Measurements from ENCODE around the gene ACY1.
A peak's percentile ranks its signal among the peaks of the same experiment; 100 is the strongest.

ACY1 gene

GRCh38 chr3:51998774-51999173 lies 15.4 kb downstream of the ACY1 start:
- Mint-ChIP-seq H3K4me3 (no peak overlapping the region), H3K4me1 (peaks cover 45% of the 10 kb centered on the region), H3K27ac (peak overlapping the region in 1 of 3 experiments; percentile 69), H3K9me3 (no peaks in the 10 kb centered on the region), H3K27me3 (ENCODE audit: low read depth) (peaks cover 9% of the 10 kb centered on the region), H3K36me3 (ENCODE audit: low read depth) (peaks cover 19% of the 10 kb centered on the region)
- TF ChIP-seq CTCF (IDR thresholded peaks at IDR 0.05; ENCODE audit: unreplicated experiment in 3 of 3): no peak

GRCh38 chr3:51999846-52000245 lies 16.5 kb downstream of the ACY1 start:
- Mint-ChIP-seq H3K36me3 (ENCODE audit: low read depth) (peaks cover 8% of the 10 kb centered on the region), H3K27me3 (ENCODE audit: low read depth) (peaks cover 9% of the 10 kb centered on the region), H3K9me3 (no peaks in the 10 kb centered on the region), H3K4me1 (peaks cover 48% of the 10 kb centered on the region), H3K4me3 (no peak overlapping the region), H3K27ac (no peak overlapping the region)
- TF ChIP-seq CTCF (IDR thresholded peaks at IDR 0.05; ENCODE audit: unreplicated experiment in 3 of 3): no peak

- H3K4me3 Mint-ChIP-seq: no peak overlapping the region
- H3K36me3 Mint-ChIP-seq (ENCODE audit: low read depth): no peaks in the 10 kb centered on the region
- H3K27me3 Mint-ChIP-seq (ENCODE audit: low read depth): peaks cover 9% of the 10 kb centered on the region
- TF ChIP-seq CTCF (IDR thresholded peaks at IDR 0.05; ENCODE audit: unreplicated experiment in 3 of 3): peak; percentile 90 to 96 (median 95)
- H3K27ac Mint-ChIP-seq: peak overlapping the region in 1 of 3 experiments; percentile 87
- H3K9me3 Mint-ChIP-seq: no peaks in the 10 kb centered on the region
- H3K4me1 Mint-ChIP-seq: peaks cover 56% of the 10 kb centered on the region
Measured at GRCh38 chr3:52001443-52001974, 18.2 kb downstream of the ACY1 start.

GRCh38 chr3:52002748-52003147 lies 19.4 kb downstream of the ACY1 start:
- no peaks in the 10 kb centered on the region for H3K9me3 Mint-ChIP-seq
- peak overlapping the region; percentile 44 to 54 (median 47) for H3K4me3 Mint-ChIP-seq
- H3K27me3 Mint-ChIP-seq (ENCODE audit: low read depth): peaks cover 13% of the 10 kb centered on the region
- peaks cover 60% of the 10 kb centered on the region for H3K4me1 Mint-ChIP-seq
- TF ChIP-seq CTCF (IDR thresholded peaks at IDR 0.05; ENCODE audit: unreplicated experiment in 3 of 3): no peak
- H3K36me3 Mint-ChIP-seq (ENCODE audit: low read depth): no peaks in the 10 kb centered on the region
- peak overlapping the region; percentile 75 to 87 (median 79) for H3K27ac Mint-ChIP-seq

GRCh38 chr3:52004163-52004787 lies 20.9 kb downstream of the ACY1 start:
- Mint-ChIP-seq H3K27me3 (ENCODE audit: low read depth) (peaks cover 14% of the 10 kb centered on the region), H3K4me3 (peak overlapping the region in 2 of 3 experiments; percentile 12 to 28), H3K4me1 (peaks cover 55% of the 10 kb centered on the region), H3K27ac (peak overlapping the region; percentile 61 to 89 (median 79)), H3K36me3 (ENCODE audit: low read depth) (no peaks in the 10 kb centered on the region), H3K9me3 (no peaks in the 10 kb centered on the region)
- peak; percentile 68 to 83 (median 78) for TF ChIP-seq CTCF (IDR thresholded peaks at IDR 0.05; ENCODE audit: unreplicated experiment in 3 of 3)

All from nephron (organoid).